GM21360 (cell line): ENCODE measurements around the gene PDXDC1.
"Not testable (repeated sequence)": the region's sequence is repeated elsewhere in the genome, so short reads cannot be mapped to it uniquely, and the experiment has no call there.

Source experiments
- ATAC-seq: cut with Tn5 transposase; IDR thresholded peaks from one replicate; pipeline ENCODE4 v1.9.1; 2021; ENCODE audit warnings: mild to moderate bottlenecking, moderate library complexity; ENCODE audit not compliant: unreplicated experiment

PDXDC1 gene

GRCh38 chr16:15148831-15149230, 174.0 kb downstream of the PDXDC1 start:
- not testable (repeated sequence) for ATAC-seq

GRCh38 chr16:15149260-15149659, 174.4 kb downstream of the PDXDC1 start:
- not testable (repeated sequence) for ATAC-seq

- not testable (repeated sequence) for ATAC-seq
These were observed 179.2 kb downstream of the PDXDC1 start for GRCh38 chr16:15154005-15154404.

GRCh38 chr16:15154650-15155562, 180.1 kb downstream of the PDXDC1 start:
- ATAC-seq: not testable (repeated sequence)

GRCh38 chr16:15157644-15158043, 182.8 kb downstream of the PDXDC1 start:
- ATAC-seq: not testable (repeated sequence)

- not testable (repeated sequence) for ATAC-seq
These were observed 184.8 kb downstream of the PDXDC1 start for GRCh38 chr16:15159671-15160070.

GRCh38 chr16:15160571-15160970, 185.7 kb downstream of the PDXDC1 start:
- not testable (repeated sequence) for ATAC-seq

GRCh38 chr16:15163055-15163454, 188.2 kb downstream of the PDXDC1 start:
- not testable (repeated sequence) for ATAC-seq

- not testable (repeated sequence) for ATAC-seq
These were observed 191.4 kb downstream of the PDXDC1 start for GRCh38 chr16:15166177-15166576.

- not testable (repeated sequence) for ATAC-seq
These were observed 193.5 kb downstream of the PDXDC1 start for GRCh38 chr16:15168303-15168702.

GRCh38 chr16:15168953-15169652, 194.3 kb downstream of the PDXDC1 start:
- ATAC-seq: not testable (repeated sequence)

- not testable (repeated sequence) for ATAC-seq
These were observed 205.1 kb downstream of the PDXDC1 start for GRCh38 chr16:15179909-15180308.

- not testable (repeated sequence) for ATAC-seq
These were observed 206.1 kb downstream of the PDXDC1 start for GRCh38 chr16:15180946-15181345.

GRCh38 chr16:15184000-15184399, 209.2 kb downstream of the PDXDC1 start:
- not testable (repeated sequence) for ATAC-seq
